Fibroblast of villous mesenchyme (primary cell): Measurements from ENCODE around the gene PASK. TPM values are rescaled to one million over a fixed set of nuclear protein-coding genes. Genes with fewer than 3 reads are reported as not detected.

Experiments used
- DNase-seq: peaks from one replicate; pipeline ENCODE4 v3.0.0-alpha.2; 2010; ENCODE audit warnings: low read depth
- H3K4me3 ChIP-seq: 2 replicates; pipeline ENCODE4 v1.5.1; 2011; ENCODE audit warnings: low read depth, mild to moderate bottlenecking, low read length
- CTCF ChIP-seq: IDR thresholded peaks from 2 replicates; pipeline ENCODE4 v1.5.1; 2012; ENCODE audit warnings: low read depth, mild to moderate bottlenecking, low read length; ENCODE audit not compliant: insufficient read depth
- total RNA-seq: library from RNA; depleted of rRNA; stranded (reverse); fragments of >200 nt; gene quantifications from 2 replicates; pipeline ENCODE4 v1.2.3, GENCODE V29; 2012

The PASK gene
- total RNA-seq, 1 donor, result 2.6 TPM

DNA sequence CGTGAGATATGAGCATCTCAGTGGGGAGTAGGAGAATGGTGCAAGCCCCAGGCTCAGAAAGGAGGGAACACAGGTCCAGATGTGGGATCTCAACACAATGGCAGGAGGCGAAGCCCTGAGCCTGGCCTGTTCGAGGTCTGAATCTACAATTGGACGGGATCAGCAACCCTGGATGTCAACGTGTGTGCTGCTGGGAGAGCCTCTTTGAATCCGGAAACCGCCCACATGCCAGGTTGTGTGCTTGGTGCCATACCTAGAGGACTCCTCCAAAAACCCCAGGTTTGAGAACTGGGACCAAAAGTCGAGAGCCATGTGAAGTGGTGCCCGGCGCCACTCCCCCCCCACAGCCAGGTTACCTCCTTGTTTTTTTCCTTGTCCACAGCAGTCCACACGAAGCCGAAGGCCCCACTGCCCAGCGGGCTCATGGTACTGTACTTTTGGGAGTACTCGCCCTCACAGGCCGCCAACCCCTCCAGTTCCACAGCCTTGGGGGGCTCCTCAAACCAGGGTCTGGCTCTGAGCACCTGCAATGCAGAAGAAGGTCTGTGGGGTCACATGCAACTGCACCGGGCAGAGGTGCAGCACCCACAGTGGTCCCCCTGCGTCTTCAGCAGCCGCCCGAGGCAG is 26.8 kb downstream of the PASK start:
- DNase-seq, result no peak
- TF ChIP-seq CTCF, result no peak
- H3K4me3 ChIP-seq, result no peak overlapping the region

- no peak for DNase-seq
- TF ChIP-seq CTCF, result no peak
- H3K4me3 ChIP-seq, result no peak overlapping the region
Observed at GRCh38 chr2:241121008-241121407, 28.3 kb downstream of the PASK start.

DNA sequence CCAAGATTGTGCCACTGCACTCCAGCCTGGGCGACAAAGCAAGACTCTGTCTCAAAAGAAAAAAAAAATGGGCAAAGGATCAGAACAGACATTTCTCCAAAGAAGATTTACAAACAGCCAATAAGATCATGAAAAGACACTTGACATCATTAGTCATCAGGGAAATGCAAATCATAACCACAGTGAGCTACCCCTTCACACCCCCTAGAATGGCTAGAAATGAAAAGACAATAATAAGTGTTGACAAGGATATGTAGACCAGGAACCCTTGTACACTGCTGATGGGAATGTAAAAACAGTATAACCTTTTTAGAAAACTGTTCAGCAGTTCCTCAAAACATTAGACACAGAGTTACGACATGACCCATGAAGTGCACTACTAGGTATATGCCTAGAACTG is 28.8 kb downstream of the PASK start:
- H3K4me3 ChIP-seq, result no peak overlapping the region
- no peak for DNase-seq
- TF ChIP-seq CTCF, result no peak

GRCh38 chr2:241118737-241119505 is 30.4 kb downstream of the PASK start:
- no peak for TF ChIP-seq CTCF
- no peak for DNase-seq
- no peak overlapping the region for H3K4me3 ChIP-seq

DNA sequence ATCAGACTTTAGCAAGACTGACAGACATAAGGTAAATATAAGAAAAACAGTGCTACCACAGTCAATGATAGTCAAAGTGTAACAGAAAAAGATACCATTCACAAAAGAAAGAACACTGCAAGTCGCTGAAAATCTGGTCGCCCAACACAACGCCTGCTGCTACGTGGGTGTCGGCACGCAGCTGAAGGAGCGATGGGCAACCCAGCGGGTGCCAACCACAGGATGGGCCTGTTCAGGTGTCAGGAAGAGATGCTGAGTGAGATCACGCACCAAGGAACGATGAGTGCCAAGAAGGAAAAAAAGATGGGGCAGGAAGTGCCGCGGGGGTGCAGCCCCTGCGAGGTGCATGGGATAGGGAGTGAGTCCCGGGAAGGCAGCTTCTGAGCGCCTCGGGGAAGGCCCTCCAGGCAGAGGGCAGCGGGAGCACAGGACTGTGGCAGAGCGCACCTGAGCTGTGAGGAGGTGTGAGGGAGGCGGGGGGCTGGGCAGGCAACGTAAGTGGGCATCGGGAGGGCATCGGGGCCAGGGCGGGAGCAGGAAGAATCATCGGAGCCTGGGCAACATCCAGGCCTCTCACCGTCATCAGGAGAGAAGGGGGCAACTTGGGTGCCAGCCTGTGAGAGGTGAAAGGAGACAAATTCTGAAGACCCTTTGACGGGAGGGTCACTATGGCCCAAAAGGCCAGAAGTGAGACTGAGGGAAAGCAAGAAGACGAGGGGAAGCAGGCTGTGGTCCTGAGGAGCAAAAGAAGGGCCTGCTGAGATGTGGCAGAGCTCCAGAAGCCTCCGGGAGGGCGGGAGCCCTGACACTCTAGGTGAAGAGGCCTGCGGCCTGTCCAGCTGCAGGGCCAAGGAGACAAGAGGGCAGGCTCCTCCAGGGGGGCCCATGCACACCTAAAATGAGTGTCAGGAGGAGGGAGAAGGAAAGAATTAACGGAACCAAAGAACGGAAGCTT is 32.4 kb downstream of the PASK start:
- no peak for DNase-seq
- no peak overlapping the region for H3K4me3 ChIP-seq
- no peak for TF ChIP-seq CTCF

DNA sequence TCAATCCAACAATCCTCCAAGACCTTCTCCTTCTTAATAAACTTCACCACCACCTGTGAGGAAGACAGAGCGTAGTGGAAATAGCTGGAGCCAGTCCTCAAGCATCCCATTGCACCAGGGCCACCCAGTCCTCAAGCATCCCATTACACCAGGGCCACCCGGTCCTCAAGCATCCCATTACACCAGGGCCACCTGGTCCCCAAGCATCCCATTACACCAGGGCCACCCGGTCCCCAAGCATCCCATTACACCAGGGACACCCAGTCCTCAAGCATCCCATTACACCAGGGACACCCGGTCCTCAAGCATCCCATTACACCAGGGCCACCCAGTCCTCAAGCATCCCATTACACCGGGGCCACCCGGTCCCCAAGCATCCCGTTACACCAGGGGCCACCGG is 33.9 kb downstream of the PASK start:
- TF ChIP-seq CTCF, result no peak
- no peak overlapping the region for H3K4me3 ChIP-seq
- no peak for DNase-seq
